Measurements from ENCODE around the gene ZDHHC14.

- TF ChIP-seq CTCF (IDR thresholded peaks at IDR 0.05) = no peak
- no peak for TF ChIP-seq POLR2A (IDR thresholded peaks at IDR 0.05)
These were observed 172.0 kb downstream of the ZDHHC14 start for GRCh38 chr6:157552820-157553485.

All from thyroid gland (tissue), 4 donors.